A549 (cell line): ENCODE measurements around the gene CUX1.

Experiments
- BHLHE40 ChIP-seq: IDR thresholded peaks from 2 replicates; pipeline ENCODE4 v1.6.1; 2012; ENCODE audit warnings: low read depth, low read length, inconsistent platforms
- POLR2AphosphoS2 ChIP-seq: conservative IDR thresholded peaks from 2 replicates; pipeline ENCODE4 v1.6.1; 2012; ENCODE audit warnings: low read length, improper control_type of control experiment, inconsistent platforms

GRCh38 chr7:101866328-101866727 is 48.9 kb downstream of the CUX1 start:
- TF ChIP-seq BHLHE40 (no peak), POLR2AphosphoS2 (no peak)
